Activated CD4-positive, CD25-positive, alpha-beta regulatory T cell treated with anti-CD3 and anti-CD28 coated beads, Interleukin-2, amount 50 U/mL, for 72 hours (primary cell): ENCODE results near the gene CRAT.

ENCODE experiments used
- DNase-seq: peaks from one replicate; pipeline ENCODE4 v3.0.0; 2021

CRAT gene

GRCh38 chr9:129058965-129059795 lies 51.4 kb downstream of the CRAT start:
- DNase-seq: no peak

- DNase-seq: no peak
Measured at GRCh38 chr9:129054163-129054851, 56.3 kb downstream of the CRAT start.

GRCh38 chr9:129053020-129053419 lies 57.6 kb downstream of the CRAT start:
- DNase-seq: no peak

- DNase-seq: no peak
Measured at GRCh38 chr9:129052592-129052991, 58.0 kb downstream of the CRAT start.
